ENCODE measurements around the gene PLEKHN1. TPM values are rescaled to one million over a fixed set of nuclear protein-coding genes. Genes with fewer than 3 reads are reported as not detected.

PLEKHN1 gene
- total RNA-seq, 4 donors from 2014 or later, result 0.21 to 2.4 TPM; not detected in 2

GRCh38 chr1:1001057-1001783 is 34.9 kb downstream of the PLEKHN1 start:
- peak overlapping the region; percentile 85 to 98 (median 95) for H3K27ac ChIP-seq
- peak in 1 of 5 experiments; percentile 6 for TF ChIP-seq CTCF (IDR thresholded peaks at IDR 0.05)
- TF ChIP-seq EP300 (IDR thresholded peaks at IDR 0.05), result no peak
- peak overlapping the region; percentile 49 to 70 (median 65) for H3K4me3 ChIP-seq
- H3K36me3 ChIP-seq, result no peaks in the 10 kb centered on the region
- no peaks in the 10 kb centered on the region for H3K9me3 ChIP-seq
- H3K27me3 ChIP-seq, result peaks cover 2 to 69% of the 10 kb centered on the region in 2 donors
- WGBS, 2 donors, result 1 to 2% methylated on average over 22 to 41 of the region's 58 CpGs
- no peak for DNase-seq (ENCODE audit: low spot score in 2 of 2)
- H3K4me1 ChIP-seq, result peaks cover 0 to 55% (median 29%) of the 10 kb centered on the region in 4 donors

- TF ChIP-seq POLR2A (IDR thresholded peaks at IDR 0.05), result no peak
- no peak for TF ChIP-seq EP300 (IDR thresholded peaks at IDR 0.05)
- no peak for TF ChIP-seq CTCF (IDR thresholded peaks at IDR 0.05)
- Histone ChIP-seq H3K27ac (no peak overlapping the region), H3K4me3 (no peak overlapping the region), H3K4me1 (peaks cover 0 to 46% (median 28%) of the 10 kb centered on the region in 4 donors), H3K36me3 (no peaks in the 10 kb centered on the region), H3K9me3 (no peaks in the 10 kb centered on the region), H3K27me3 (peaks cover 2 to 59% of the 10 kb centered on the region in 2 donors)
- DNase-seq (ENCODE audit: low spot score in 2 of 2), result no peak
- 81 to 88% methylated on average over 11 to 19 of the region's 22 CpGs for WGBS, 2 donors
Measured at GRCh38 chr1:1003618-1004419, 37.5 kb downstream of the PLEKHN1 start.

GRCh38 chr1:1004420-1004779 is 38.1 kb downstream of the PLEKHN1 start:
- no peak overlapping the region for H3K27ac ChIP-seq
- no peaks in the 10 kb centered on the region for H3K36me3 ChIP-seq
- no peak for DNase-seq (ENCODE audit: low spot score in 2 of 2)
- peaks cover 0 to 40% (median 24%) of the 10 kb centered on the region in 4 donors for H3K4me1 ChIP-seq
- no peaks in the 10 kb centered on the region for H3K9me3 ChIP-seq
- 51 to 58% methylated on average over 4 to 7 of the region's 7 CpGs for WGBS, 2 donors
- peaks cover 2 to 57% of the 10 kb centered on the region in 2 donors for H3K27me3 ChIP-seq
- TF ChIP-seq EP300 (IDR thresholded peaks at IDR 0.05) (no peak), CTCF (IDR thresholded peaks at IDR 0.05) (no peak), POLR2A (IDR thresholded peaks at IDR 0.05) (no peak)
- H3K4me3 ChIP-seq, result no peak overlapping the region

- no peaks in the 10 kb centered on the region for H3K36me3 ChIP-seq
- no peak overlapping the region for H3K27ac ChIP-seq
- no peak for DNase-seq (ENCODE audit: low spot score in 2 of 2)
- no peak overlapping the region for H3K4me3 ChIP-seq
- 30% methylated on average over 12 to 18 of the region's 21 CpGs for WGBS, 2 donors
- H3K27me3 ChIP-seq, result peaks cover 2 to 55% of the 10 kb centered on the region in 2 donors
- no peaks in the 10 kb centered on the region for H3K9me3 ChIP-seq
- TF ChIP-seq EP300 (IDR thresholded peaks at IDR 0.05), result no peak
- TF ChIP-seq POLR2A (IDR thresholded peaks at IDR 0.05), result no peak
- no peak for TF ChIP-seq CTCF (IDR thresholded peaks at IDR 0.05)
- peaks cover 0 to 36% (median 20%) of the 10 kb centered on the region in 4 donors for H3K4me1 ChIP-seq
Measured at GRCh38 chr1:1004780-1005697, 38.8 kb downstream of the PLEKHN1 start.

Data from tibial nerve (tissue), 4 donors.